Right forelimb (tissue), 1 donor: ENCODE results near the gene ZNF219.

Experiments used
- DNase-seq: peaks from one replicate; pipeline ENCODE4 v3.0.0-alpha.2; 2018

Gene ZNF219

DNA sequence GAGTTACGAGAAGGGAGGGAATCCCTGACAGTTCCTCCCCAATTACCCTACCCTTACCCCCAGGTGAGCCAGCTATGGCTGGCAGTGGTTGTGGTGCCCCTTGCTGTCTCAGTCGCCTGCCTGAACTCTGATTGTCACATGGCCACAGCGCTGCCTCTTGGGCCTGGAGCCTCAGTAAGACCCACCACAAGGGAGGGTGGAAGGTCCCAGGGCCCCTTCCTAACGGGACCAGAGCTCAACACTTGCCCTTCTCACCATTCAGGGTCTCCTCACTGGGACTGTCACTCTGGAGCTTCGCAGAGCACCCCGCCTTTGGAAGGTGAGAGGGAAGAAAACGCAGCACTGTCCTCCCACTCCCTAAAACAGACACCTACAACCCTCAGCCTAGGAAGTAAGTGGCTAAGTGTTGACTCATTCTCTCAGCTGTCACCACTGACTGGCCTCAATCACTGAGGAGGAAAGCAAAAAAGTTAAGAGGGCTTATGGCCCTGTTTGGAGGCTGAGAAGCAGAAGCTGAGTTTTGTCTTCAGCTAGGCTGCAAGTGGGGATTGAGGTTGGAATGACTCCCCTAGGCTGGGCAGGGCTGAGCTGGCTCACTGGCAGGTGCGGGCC is 3.5 kb upstream of the ZNF219 start:
- no peak for DNase-seq

DNA sequence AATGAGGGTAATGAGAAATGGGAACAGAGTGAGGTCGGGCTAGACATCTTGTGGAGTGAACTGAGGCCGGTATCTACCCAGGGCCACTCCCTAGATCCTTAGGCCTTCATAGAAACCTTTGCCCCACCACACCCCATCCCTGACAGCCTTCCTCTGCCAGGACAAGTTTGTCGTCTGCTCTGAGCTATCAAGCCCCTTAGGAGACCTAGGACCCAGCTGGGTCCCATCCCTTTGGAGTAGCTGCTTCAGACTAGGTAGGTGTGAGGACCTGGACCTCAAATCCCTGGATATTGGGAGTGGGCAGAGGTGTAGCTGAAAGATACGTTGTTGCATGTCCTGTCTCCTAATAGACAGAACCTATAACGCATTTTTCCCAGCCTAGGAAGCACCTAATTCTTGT is 2.5 kb upstream of the ZNF219 start, which contains the start of gene TMEM253:
TMEM253 (plus strand) TSS at position 136 of the 400 bp plus-strand sequence. CDS start 278 bp downstream, outside the sequence.
- DNase-seq = no peak

DNA sequence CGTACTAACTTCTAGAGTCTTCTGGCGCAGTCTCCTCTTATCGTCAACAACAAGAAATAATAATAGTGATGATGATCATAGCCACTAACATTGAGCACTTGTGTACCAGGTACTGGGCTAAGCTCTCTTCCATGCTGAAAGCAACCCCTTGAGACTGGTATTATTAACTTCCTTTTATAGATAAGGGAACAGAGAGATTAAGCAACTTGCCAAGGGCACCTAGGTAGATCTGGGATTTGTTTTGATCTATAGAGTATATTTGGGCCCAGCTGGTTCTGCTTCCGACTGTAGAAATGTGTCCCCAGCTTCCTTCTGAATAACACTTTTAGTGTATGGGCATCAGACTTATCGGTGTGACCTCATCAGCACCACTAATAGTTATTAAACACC is 1.1 kb upstream of the ZNF219 start:
- DNase-seq = no peak

DNA sequence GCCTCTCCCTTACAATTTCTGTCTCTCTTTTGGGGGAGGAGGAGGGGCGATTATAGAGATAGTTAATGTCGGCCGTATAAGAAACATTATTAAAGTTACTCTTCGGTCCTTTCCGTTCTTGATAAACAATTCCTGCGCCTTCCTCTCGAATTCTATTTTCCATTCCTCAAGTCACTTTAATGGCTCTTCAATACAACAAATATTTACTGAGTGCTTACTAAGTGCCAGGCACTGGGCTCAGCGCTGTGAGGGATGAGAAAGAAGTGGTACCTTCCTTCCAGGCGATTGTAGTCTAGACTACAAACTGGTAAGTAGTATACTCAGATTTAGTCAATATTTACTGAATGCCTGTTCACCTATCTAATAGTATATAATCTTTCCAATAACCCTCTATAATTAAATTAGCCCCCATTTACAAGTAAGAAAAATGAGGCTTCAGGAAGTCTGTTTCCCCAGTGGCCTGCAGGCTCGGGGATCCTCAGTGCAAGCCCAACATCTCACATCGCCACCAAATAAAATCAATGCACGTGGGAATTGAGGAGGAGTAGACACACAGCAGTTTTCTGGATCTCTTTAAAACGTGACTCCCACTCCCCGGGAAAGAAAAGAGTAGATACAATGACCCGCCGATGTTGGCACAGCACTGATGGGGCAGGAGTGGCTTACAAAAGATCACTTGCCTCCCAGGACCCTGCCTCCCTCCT is 589 bp upstream of the ZNF219 start:
- no peak for DNase-seq

DNA sequence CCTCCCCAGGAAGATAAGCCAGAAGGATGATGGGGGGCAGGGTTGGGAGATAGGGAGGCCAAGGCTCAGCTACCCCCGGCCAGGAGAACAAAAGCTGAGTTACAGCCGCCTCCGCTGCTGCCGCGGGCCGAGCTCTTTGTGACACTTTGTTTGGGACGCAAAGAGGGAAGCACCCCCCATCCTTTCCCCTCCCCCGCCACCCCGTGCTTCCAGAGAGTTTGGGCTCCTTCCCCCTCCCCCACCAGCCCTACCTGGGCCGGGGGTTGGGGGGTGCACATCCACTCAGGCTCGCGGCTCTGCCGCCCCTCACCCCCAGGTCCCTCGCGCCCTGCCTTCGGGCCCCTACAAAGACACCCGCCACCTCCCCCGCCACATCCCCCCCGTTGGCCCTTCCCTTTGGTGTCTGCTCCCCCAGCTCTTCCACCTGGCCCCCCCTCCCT is 799 bp downstream of the ZNF219 start:
- no peak for DNase-seq

DNA sequence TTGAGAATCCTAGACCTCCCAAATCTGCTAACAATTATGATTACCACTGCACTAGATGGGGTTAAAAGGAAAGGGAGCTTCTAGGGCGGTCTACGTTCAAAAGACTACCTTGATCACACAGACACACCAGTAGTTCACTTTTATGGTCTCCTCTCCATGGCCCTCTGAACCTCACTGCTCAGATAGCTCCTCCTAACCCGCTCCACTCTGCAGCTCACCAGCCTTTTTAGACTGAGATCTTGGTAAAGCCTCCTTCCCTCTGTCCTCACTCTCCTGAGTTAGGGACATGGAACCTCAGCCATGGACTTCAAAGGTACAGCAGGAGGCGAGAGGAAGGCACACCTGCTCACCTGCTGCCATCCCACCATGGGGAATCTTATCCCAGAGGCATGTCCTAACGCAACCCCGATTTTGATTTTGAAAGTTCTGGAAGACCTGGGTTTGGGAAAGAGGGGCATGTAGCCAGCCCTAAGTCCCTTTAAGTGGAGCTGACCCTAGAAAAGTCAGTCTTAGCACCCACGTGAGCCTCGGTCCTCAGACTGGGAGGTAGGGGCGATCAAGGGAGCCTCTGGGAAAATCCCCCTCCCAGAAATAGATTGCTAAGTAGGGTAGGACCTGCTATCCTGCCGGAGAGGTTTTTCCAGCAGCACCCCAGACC is 1.3 kb downstream of the ZNF219 start:
- DNase-seq = no peak

DNA sequence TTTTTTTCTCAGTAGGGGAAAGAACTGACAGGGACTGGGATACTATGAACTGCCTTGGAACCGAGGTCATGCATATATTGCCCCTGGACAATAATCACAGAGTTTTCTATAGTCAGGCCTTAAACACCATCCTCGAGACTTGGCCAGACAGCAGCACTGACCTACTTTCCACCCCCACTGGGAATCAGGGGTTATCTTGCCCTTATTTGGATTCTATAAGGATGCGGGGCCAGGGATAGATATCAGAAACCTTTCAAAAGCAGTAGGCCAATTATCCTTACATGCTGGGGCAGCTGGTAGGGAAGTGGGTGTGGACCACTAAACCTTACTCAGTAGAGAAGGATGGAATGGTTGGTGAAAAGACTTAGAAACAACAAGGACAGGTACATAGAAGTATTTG is 2.0 kb downstream of the ZNF219 start:
- no peak for DNase-seq

DNA sequence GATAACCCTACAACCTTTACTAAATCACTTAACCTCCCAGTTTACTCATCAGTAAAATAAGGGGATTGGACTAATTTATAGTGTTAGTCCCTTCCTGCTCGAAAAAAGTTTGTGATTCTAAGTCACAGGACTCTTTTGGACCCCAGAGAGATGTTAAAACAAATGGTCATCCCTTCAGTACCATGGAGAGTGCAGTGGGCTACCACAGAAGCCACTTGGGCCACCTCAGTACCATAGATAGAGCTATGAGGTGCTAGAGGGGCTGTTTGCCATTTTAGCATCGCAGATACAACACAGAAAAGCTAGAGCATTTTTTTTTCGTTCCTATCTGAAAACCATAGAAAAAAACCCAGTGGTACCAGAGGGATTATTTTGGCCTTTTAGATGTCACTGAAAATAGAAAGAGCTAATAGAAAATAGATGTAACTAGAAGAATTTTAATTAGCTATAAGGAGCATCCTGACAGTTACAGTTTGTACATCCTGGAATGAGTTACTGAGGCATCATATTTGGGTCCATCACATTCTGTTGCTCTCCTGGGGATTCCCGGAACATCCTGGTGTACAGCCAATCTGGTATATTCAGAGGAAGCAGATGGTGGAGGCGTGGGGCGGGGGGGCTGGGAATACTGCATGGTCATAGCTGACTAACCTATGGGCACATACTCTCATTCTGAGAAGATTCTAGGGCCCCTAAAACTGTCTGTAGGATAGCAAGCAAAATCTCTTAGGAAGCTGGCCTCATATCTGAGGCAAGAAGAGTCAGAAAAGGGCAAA is 2.8 kb downstream of the ZNF219 start:
- no peak for DNase-seq

DNA sequence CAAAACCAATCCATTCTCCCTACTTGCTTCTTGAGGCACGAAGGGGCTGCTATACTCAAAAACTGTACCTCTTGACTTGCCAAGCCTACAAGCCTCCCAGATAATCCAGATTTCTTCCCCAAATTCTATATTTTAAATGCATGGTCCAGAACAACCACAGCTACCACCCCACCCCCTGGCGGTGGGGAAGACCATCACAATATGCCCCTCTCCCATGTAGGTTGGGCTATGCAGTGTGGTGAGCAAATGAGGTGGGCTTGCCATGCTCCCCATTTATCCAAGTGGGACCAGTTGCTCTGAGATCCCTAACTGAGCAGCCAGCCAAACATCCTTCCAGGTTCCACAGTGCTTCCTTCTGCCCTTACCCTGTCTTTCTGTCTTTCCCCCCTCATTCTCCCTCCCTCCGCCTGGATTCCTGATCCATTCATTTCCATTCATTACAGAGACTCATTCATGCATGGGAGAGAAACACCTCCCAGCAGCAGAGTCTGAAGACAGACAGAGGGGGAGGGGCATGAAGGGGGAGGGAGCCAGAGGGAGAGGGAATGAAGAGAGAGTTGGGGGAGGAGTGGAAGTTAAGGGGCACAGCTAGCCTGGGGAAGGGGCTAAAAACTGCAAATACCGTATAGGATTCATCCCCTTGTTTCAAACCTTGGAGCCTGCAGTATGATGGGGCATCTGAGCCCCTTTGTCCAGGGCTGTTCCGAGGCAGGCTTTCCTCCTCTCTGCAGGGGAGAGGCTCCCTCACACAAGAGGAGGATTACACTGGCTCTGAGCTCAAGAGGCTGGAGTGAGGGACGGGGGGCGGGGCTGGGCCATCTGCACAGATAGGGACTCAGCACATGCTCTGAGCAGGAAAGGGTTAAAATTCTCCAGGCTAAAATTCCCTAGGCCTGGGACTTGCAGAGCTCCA is 4.4 kb downstream of the ZNF219 start:
- no peak for DNase-seq

DNA sequence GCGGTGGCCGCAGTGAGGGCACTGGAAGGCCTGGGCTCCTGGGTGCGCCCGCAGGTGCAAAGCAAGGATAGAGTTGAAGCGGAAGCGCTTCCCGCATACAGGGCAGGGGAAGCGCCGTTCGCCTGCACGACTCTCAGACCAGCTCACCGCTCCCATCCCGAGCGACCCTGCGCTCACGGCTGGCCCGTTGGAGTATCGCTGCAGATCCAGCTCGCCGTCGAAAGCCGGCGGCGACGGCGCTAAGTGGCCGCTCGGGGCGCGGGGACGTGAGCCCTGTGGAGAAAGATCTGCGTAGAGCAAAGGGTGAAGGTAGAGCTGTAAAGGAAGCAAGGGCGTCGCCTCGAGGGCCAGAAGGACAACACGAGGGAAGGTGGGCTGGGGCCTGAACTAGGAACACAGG is 5.4 kb downstream of the ZNF219 start:
- DNase-seq = no peak

DNA sequence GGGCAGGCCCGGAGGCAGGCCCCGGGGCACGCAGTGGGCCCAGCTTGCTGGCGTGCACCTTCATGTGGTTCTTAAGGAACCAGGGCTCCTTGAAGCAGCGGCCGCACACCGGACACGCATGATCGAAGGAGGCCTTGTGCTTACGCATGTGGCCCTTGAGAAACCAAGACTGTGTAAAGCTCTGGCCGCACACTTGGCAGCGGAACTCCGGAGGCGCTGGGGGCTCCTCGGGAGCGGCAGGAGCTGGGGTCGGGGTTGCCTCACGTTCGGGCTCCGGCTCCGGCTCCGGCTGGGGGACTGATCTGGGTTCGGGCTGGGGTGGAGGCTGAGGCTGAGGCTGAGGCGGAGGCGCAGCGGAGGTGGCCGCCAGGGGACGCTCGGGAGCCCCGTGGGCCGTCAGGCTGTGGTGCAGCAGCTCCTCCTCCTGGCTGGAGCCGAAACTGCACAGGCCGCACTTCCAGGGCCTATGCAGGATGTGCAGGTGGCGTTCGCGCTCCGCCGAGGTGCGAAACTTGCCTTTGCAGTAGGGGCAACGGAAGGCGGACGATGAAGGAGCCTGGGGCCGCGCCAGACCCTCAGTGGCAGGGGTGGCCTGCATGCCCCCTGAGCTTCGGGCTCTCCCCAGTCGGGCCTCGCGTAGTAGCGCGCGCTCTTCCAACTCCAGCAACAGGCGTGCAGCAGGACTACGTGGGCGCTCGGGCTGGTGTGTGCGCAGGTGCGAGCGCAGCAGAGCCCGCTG is 6.0 kb downstream of the ZNF219 start:
- DNase-seq = peak; percentile 91

DNA sequence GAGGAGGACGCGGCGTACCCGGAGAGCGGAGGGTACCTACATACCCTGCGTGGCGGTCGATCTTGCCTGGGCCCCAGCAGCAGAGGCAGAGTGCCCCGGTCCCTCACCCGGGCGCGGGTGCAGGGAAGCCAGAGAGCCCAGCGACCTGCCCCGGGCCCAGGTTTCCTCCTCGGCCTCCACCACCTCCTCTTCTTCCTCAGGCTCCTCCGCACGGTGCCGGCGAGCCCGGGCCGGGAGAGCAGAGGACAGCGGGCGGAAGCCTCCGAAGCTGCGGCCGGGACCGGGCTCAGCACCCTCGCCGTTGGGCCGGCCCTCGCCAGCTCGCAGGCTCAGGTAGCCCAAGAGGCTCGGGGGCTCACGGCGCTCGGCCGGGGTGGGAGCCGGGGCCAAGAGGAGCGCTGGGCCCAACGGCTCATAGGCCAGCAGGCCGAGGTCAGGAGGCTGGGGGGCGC is 6.6 kb downstream of the ZNF219 start:
- DNase-seq = no peak

DNA sequence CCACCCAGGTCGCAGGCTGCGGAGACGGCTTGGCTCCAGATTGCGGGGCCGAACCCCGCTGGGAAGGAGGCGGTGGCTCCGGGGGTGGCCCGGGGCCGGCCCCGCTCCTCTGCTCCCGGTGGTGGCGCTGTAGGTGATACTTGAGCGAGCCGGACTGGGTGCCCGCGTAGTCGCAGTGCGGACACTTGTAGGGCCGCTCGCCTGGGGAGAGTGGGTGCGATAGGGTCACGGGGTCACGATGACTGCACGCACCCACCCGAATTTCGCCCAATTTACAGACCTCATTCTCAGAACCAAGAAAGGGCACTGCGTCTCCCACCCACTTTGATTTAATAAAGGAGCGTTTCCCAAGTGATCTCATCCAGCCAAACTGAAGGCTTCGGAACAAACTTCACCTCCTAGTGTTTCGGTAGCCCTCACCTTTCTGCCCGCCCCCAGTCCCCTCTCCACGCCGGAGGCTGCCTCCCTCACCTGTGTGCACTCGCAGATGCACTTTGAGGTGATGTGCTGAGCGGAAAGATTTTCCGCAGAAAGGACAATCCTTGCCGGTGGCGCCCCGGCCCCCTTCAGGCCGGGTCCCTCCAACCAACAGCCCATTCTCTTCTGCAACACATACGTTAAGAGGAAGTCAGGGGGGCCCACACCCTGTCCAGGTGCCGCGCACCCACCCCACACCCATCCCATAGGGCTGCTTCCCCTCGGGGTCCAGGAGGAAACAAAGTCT is 7.4 kb downstream of the ZNF219 start:
- no peak for DNase-seq

DNA sequence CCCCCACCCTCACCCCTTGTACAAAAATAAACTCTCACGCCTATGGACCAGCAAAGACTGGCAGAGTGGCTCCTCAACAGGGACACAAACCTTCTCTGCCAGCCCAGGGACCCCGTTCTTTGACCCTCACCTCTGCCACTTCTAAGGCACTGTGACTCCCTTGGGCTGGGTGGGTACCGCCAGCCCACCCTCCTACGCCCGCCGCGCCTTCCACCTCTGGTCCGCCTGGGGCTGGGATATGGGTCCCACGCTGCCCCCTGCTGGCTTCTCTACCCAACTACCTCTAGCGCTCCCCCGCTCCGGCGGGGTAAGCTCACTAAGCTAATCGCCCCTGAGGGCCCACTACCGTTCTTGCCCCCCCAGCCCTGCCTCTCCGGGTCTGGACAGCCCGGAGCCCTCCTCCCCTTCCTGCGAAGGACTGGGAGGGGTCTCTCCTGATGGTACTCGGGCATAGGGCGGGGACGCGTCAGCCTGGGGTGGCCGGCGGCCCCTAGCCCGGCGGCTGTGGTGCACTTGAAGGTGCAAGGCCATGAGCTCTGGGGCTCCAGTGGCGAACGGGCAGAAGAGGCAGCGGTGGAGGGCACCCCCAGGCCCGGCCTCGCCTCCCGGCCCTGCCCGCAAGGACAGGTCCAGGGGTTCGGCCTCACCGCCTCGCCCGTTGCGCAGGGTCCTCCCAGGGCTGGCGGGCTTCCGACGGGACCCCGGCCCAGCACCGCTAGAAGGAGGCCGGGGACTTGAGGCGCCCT is 8.1 kb downstream of the ZNF219 start:
- no peak for DNase-seq

DNA sequence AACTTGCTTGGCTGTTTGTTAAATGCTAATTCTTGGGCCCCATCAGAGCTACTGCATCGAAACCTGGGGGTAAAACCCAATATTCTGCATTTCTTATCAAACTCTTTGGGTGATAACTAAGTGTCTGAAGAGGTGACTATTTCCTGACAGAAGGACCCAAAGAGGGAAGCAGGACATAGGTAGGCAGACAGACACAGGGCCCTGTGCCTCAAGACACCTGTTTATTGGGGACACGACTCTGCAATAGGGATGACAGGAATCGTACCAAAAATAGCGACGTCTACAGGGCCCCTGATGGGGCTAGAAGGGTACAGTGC is 8.6 kb downstream of the ZNF219 start:
- no peak for DNase-seq

DNA sequence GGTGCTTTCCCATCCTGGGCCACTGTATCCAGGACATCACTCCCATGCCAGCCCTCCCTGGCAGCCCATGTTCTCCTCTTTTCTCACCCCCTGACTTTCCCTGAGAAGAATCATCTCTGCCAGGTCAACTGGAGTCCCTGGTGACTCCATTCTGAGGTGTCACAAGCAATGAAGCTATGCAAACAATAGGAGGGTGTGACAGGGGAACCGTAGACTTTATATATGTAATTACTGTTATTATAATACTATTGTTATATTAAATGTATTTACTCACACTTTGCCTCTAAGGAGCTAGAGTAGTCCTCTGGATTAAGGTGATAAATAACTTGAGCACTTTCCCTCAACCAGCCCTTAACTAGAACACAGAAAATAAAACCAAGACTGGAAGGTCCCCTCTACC is 9.2 kb downstream of the ZNF219 start:
- DNase-seq = no peak

DNA sequence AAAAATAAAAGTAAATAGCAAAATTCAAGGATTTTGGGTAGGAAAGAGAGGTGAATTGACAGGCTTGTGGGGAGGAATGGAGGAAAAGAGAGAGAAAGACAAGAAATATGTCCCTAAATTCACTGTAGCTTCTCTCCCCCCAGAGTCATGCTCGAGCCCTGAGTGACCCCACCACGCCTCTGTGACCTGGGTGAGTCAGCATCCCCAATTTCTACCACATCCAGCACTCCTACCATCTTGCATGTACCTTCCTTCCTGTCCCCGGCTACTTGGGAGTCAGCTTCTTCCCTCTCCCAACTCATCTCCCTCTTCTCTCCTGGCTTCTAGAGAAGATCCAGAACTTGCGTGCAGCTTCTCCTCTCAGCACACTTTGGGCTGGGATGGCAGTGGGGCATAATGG is 9.8 kb downstream of the ZNF219 start:
- DNase-seq = peak; percentile 29

DNA sequence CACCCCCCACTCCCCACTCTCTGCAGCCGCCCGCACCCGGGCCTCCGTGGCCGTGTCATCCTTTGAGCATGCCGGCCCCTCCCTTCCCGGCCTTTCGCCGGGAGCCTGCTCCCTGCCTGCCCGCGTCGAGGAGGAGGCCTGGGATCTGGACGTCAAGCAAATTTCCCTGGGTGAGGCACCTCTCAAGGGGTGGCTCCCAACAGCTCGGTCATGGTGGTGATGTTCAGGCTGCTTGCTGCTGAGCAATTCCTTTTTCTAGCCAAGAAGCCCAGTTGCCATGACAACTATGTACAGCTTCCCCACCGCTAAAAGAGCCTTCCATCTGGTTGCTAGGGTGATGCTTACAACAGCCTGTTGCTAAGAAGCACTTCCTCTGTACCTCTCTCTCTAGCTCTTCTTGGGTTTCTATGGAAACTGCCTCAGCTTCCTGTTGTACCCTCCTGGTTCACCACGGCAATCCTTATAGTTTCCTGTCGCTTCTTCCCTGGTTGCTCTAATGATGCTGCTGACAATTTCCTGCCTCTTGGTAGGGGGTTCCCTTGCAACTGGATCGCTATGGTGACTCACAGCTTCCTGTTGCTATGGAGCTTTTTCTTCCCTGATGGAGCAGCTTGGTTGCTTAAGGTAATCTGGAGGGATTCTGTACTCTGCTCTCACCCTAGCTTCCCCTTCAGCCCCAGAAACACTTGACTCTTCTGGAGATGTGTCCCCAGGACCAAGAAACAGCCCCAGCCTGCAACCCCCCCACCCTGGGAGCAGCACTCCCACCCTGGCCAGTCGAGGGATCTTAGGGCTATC is 11.0 kb downstream of the ZNF219 start:
- DNase-seq = peak; percentile 50

DNA sequence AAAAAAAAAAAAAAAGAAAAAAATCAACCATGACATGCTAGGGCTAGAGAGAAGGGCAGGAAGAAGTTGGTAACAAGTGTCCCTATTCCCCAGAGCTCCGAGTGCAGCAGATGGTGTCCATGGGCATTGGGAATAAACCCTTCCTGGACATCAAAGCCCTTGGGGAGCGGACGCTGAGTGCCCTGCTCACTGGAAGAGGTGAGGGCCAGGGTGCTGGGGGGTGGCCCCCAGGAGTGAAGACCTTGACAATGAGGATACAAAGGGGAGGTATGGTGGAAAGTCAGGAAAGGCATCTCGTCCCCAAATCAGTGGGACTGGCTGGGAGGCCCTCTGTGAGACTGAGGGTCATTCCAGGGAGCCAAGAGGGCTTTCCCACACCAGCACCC is 11.6 kb downstream of the ZNF219 start:
- no peak for DNase-seq
